ENCODE measurements around the gene WNT9A.

GRCh38 chr1:227885648-227886502 is 61.9 kb downstream of the WNT9A start:
- TF ChIP-seq CTCF (IDR thresholded peaks at IDR 0.05) (no peak), POLR2A (IDR thresholded peaks at IDR 0.05) (no peak)
